Stimulated activated CD8-positive, alpha-beta memory T cell treated with anti-CD3 and anti-CD28 coated beads, Interleukin-15, amount 100 ng/mL, for 4 hours (primary cell): ENCODE data around the gene LMLN.
"Not testable (repeated sequence)": the region's sequence is repeated elsewhere in the genome, so short reads cannot be mapped to it uniquely, and the experiment has no call there.

ENCODE experiments used
- DNase-seq, 2 donors: peaks; one replicate each; pipeline ENCODE4 v3.0.0-alpha.2; 2020; ENCODE audit warnings: low read depth in 2 of 2

Gene LMLN

GRCh38 chr3:197957790-197958133 lies 2.3 kb upstream of the LMLN start:
- DNase-seq, result no peak

DNA sequence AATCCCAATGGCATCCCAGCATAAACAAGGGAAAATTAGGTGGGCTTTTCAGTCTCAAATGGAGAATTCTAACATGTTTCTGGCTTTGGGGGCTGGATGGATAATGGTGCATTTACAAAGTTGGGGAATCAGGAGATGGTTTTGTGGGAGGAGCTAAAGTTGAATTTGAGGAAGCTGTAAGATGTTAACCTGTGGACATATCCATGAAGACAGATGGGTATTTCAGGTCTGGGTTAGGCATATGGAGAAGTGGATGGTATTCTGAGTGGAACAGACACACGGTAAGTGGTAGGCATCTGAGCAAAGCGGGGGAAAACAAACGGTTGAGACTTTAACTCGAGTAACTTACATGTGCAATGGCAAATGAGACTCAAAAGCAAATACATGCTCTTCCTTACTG lies 1.7 kb upstream of the LMLN start:
- DNase-seq, result no peak

GRCh38 chr3:197958848-197959247 lies 1.2 kb upstream of the LMLN start:
- DNase-seq, result not testable (repeated sequence)

- no peak for DNase-seq
Measured at GRCh38 chr3:197959500-197959890, 522 bp upstream of the LMLN start.

DNA sequence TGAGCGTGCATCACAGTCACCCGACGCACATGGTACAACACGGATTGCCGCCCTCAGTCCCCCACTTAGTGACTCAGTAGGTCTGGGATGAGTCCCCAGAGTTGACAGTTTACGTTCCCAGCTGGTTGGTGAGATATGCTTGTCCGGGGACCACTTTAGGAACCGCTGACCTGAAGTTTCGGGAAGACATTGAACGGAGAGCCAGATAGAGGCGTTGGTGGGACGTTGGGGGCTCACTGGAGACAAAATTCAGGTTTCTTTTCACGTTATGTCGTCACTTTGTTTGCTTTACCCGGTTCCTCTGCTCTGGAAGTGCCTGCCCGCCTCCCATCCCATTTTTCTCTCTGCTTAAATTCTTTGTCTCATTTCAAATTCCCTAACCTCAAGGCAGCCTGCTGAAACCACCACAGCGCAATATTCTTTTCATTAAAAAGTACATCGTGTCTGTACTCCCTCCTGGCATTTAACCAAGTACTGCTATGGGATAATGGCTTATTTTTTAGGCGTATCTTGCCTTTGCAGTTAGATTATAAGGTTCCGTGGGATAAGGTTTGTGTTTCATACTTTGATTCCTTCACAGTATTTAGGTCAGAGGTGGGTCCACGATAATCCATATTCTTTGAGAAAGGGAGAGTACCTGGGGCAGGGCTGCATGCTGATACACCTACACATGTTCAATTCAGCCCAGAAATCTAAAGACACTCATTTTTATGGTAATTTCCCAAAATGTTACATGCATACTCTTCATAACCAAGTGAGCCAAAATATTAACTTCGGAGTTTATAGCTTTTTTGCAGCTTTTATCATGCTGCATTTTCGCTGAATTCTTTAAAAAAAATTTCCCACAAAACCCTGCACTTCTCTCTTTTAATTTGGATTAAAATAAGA lies 921 bp downstream of the LMLN start:
- peak in 1 of 2 donors; percentile 43 for DNase-seq

DNA sequence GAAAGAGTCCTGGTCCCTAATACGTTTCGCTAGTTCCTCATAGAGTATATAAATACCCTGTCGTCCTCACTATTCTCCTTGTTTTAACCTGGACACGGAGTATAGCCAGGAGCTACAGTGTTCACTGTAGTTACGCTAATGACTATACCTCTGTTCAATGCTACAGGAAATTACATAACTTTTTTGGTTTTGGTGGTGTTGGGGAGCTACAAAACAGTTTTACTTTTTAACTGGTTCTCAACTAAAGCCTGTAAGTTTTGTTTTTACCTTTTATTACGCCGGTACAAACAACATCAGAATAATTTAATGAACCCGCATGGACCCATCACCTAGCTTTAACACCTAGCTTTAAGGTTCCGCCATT lies 1.5 kb downstream of the LMLN start:
- DNase-seq, result no peak

- no peak for DNase-seq
Measured at GRCh38 chr3:197963019-197963637, 3.1 kb downstream of the LMLN start.

DNA sequence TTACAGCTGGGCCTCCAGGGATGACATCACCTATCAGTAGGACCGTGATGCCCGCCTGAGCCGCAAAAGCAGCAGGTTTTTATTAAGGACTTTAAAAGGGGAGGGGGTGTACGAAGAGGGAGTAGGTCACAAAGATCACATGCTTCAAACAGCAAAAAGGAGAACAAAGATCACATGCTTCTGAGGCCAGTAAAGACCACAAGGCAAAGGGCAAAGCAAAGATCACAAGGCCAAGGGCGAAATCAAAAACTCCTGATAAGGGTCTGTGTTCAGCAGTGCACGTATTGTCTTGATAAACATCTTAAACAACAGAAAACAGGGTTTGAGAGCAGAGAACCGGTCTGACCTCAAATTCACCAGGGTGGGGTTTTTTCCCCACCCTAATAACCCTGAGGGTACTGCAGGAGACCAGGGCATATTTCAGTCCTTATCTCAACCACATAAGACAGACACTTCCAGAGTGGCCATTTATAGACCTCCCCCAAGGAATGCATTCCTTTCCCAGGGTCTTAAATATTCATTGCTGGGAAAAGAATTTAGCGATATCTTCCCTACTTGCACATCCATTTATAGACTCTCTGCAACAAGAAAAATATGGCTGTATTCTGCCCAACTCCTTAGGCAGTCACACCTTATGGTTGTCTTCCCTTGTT lies 7.4 kb downstream of the LMLN start:
- not testable (repeated sequence) for DNase-seq

- DNase-seq, result no peak
Measured at GRCh38 chr3:197970588-197970987, 10.6 kb downstream of the LMLN start.

DNA sequence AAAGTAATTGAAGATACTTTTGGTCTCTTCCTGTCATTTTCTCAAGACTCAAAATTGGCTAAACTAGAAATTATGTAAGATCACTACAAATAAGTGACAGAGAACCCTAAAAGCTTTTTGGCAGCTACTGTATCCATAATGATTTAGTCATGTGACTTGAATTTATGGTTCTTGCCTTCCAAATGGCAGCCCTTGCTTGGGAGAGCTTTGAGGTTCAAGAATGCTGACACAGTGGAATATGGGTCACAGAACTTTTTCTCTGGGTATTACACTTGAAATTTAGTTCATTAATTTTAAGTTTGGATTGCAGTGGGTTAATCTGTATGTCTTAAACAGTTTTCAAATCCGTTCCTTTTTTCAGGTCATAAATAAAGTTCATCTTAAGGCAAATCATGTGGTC lies 14.0 kb downstream of the LMLN start:
- no peak for DNase-seq

DNA sequence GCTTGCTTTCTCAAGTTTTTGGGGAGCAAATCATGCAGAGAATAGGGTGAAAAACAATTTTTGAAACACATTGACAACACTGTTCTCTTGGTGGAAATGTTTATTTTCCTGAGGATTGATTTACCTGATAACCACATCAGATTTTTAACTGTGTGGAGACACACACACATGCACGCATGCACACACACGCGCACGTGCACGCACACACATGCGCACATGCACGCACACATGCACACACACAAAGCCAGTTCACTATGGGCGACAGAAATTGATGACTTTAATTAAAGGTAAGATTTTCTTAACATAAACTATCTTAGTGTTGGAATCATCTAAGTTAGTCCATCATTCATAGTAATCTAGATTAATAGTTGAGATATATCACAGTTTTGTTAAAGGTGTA lies 15.3 kb downstream of the LMLN start:
- DNase-seq, result no peak

- no peak for DNase-seq
Measured at GRCh38 chr3:197983076-197983475, 23.1 kb downstream of the LMLN start.

DNA sequence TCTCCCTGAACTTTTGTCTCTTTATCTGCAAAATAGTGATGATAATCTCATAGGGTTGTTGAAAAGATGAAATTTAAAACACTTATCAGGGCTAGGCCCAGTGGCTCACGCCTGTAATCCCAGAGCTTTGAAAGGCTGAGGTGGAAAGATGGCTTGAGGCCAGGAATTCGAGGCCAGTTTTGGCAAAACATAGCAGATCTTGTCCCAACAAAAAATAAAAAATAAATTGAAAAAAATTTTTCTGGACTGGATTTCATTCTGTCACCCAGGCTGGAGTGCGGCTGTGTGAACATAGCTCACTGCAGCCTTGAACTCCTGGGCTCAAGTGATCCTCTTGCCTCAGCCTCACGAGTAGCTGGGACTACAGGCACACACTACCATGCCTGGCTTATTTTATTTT lies 29.6 kb downstream of the LMLN start:
- no peak for DNase-seq

DNA sequence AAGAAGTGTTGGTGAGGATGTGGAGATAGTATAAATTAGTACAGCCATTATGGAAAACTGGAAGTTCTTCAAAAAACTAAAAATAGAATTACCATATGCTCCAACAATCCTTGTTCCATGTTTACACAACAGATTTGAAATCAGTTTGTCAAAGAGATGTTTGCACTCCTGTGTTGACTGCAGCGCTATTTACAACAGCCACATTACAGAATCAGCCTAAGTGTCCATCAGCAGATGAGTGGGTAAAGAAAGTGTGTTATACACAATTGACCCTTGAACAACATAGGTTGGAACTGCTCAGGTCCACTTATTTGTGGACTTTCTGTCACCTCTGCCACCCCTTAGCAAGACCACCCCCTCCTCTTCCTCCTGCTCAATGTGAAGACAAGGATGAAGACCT lies 34.7 kb downstream of the LMLN start:
- DNase-seq, result no peak

DNA sequence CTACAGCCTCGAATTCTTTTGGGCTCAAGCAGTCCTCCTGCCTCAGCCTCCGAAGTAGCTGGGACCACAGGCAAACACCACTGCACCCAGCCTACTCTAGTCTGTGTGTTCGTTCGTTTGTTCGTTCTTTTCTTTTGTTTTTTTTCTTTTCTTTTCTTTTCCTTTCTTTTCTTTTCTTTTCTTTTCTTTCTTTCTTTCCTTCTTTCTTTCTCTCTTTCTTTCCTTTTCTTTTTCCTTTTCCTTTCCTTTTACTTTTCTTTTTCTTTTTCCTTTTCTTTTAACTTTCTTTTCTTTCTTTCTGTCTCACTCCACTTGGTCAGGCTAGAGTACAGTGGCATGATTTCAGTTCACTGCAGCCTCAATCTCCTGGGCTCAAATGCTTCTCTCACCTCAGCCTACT lies 36.8 kb downstream of the LMLN start:
- no peak for DNase-seq

DNA sequence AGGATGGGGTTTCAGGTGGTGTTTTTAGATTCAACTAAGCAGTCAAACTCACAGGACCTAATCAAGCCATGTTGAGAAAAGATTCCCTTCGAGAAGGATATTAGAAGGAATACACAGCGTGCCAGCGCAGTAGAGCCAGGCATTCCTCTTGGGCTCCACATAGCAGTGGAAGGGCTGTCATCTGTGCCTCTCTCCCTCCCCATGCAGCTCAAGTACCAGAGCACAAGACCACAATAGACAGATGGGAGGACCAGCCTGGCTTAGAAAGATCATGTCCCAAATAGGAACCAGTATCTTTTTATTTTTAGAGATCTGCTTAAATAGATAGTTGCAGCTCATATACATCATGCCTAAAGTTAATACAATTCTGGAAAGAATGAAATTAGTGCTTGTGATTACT lies 37.9 kb downstream of the LMLN start:
- no peak for DNase-seq

DNA sequence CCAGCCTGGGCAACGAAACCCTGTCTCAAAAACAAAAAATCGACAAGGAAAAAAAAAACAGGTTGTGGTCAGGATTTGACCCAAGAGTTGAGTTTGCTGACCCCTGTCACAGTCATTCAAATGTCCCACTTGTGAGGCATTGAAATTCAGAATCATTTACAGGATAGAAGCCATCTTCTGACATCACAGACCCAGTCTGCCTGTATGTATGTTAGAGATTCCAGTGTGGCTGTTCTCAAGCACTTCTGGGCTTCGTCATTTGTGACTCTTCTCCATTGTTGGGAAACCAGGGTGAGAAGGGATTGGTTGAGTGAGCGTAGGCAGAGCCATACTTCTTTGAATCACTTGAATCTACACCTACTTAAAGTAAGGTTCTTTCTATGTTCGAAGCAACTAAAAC lies 57.1 kb downstream of the LMLN start:
- no peak for DNase-seq

- no peak for DNase-seq
Measured at GRCh38 chr3:198018416-198018815, 58.4 kb downstream of the LMLN start.

DNA sequence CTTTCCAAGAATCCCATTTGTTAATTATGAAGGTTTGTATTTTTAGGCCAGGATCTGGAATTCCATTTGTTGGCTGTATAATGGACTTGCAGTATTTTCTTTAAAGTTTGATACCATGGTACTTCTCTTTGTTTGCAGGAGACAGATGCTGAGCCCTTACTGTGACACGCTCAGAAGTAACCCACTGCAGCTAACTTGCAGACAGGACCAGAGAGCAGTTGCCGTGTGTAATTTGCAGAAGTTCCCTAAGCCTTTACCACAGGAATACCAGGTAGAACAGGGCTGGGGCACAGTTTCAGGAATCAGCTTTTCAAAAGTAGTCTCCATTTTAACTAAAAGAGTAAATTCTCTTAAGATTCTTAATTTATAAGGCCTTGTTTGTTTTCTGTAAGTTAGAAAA lies 59.1 kb downstream of the LMLN start:
- no peak for DNase-seq

GRCh38 chr3:198021320-198021719 lies 61.3 kb downstream of the LMLN start:
- no peak for DNase-seq

GRCh38 chr3:198022604-198023003 lies 62.6 kb downstream of the LMLN start:
- DNase-seq, result no peak

DNA sequence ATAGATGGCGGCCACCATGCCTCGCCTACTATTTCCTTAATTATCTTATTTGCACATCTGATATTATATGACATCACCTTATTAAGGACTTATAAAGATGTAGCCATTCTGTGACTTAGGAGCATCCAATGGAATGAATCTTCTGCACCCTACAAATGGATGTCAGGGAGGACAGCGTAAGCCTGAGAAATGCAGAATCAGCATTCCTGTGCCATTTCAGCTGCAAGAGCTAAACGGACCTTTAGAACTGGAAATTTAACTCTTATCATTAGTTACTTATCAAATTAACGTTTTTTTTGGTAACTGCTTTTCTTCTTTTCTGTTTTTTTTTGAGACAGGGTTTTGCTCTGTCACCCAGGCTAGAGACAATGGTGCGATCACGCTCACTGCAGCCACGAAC lies 65.6 kb downstream of the LMLN start:
- DNase-seq, result no peak

- no peak for DNase-seq
Measured at GRCh38 chr3:198026620-198027019, 66.6 kb downstream of the LMLN start.
